Fibroblast of villous mesenchyme (primary cell): ENCODE measurements around the gene KLHL40. TPM values are rescaled to one million over a fixed set of nuclear protein-coding genes. Genes with fewer than 3 reads are reported as not detected.

Experiments used
- DNase-seq: peaks from one replicate; pipeline ENCODE4 v3.0.0-alpha.2; 2010; ENCODE audit warnings: low read depth
- H3K4me3 ChIP-seq: 2 replicates; pipeline ENCODE4 v1.5.1; 2011; ENCODE audit warnings: low read depth, mild to moderate bottlenecking, low read length
- CTCF ChIP-seq: IDR thresholded peaks from 2 replicates; pipeline ENCODE4 v1.5.1; 2012; ENCODE audit warnings: low read depth, mild to moderate bottlenecking, low read length; ENCODE audit not compliant: insufficient read depth
- total RNA-seq: library from RNA; depleted of rRNA; stranded (reverse); fragments of >200 nt; gene quantifications from 2 replicates; pipeline ENCODE4 v1.2.3, GENCODE V29; 2012

The KLHL40 gene
- total RNA-seq, 1 donor, result not detected

GRCh38 chr3:42689421-42690014 is 4.2 kb downstream of the KLHL40 start:
- no peak for DNase-seq
- no peak for TF ChIP-seq CTCF
- H3K4me3 ChIP-seq, result no peak overlapping the region

- no peak for TF ChIP-seq CTCF
- no peak overlapping the region for H3K4me3 ChIP-seq
- DNase-seq, result no peak
Observed at GRCh38 chr3:42690191-42690590, 4.9 kb downstream of the KLHL40 start.

- no peak for DNase-seq
- TF ChIP-seq CTCF, result no peak
- H3K4me3 ChIP-seq, result no peak overlapping the region
Observed at GRCh38 chr3:42690766-42691680, 5.7 kb downstream of the KLHL40 start.

GRCh38 chr3:42691816-42692666 is 6.7 kb downstream of the KLHL40 start:
- no peak overlapping the region for H3K4me3 ChIP-seq
- TF ChIP-seq CTCF, result no peak
- no peak for DNase-seq

- no peak for DNase-seq
- TF ChIP-seq CTCF, result no peak
Observed at GRCh38 chr3:42692667-42693529, 7.6 kb downstream of the KLHL40 start.

GRCh38 chr3:42693530-42693930 is 8.2 kb downstream of the KLHL40 start:
- no peak for TF ChIP-seq CTCF
- H3K4me3 ChIP-seq, result no peak overlapping the region
- DNase-seq, result no peak

More at GRCh38 chr3:42692667-42693529, 7.6 kb downstream of the KLHL40 start:
- H3K4me3 ChIP-seq, result no peak overlapping the region
